Sigmoid colon (tissue), 3 donors: Measurements from ENCODE around the gene CERS1.

Experiments used
- CTCF ChIP-seq, 4 experiments: fragments of 450-650 bp in 3 of 4; fragments of 200-600 bp in 1 of 4; IDR thresholded peaks; one replicate each; pipeline ENCODE4 v1.5.1; 2016 to 2019; ENCODE audit warnings: antibody characterized with exemption in 4 of 4, mild to moderate bottlenecking in 3 of 4, moderate library complexity in 2 of 4
- POLR2A ChIP-seq, 2 donors: fragments of 450-650 bp; IDR thresholded peaks; one replicate each; pipeline ENCODE4 v1.6.1; 2016; ENCODE audit warnings: antibody characterized with exemption in 2 of 2, mild to moderate bottlenecking in 2 of 2, moderate library complexity in 2 of 2

DNA sequence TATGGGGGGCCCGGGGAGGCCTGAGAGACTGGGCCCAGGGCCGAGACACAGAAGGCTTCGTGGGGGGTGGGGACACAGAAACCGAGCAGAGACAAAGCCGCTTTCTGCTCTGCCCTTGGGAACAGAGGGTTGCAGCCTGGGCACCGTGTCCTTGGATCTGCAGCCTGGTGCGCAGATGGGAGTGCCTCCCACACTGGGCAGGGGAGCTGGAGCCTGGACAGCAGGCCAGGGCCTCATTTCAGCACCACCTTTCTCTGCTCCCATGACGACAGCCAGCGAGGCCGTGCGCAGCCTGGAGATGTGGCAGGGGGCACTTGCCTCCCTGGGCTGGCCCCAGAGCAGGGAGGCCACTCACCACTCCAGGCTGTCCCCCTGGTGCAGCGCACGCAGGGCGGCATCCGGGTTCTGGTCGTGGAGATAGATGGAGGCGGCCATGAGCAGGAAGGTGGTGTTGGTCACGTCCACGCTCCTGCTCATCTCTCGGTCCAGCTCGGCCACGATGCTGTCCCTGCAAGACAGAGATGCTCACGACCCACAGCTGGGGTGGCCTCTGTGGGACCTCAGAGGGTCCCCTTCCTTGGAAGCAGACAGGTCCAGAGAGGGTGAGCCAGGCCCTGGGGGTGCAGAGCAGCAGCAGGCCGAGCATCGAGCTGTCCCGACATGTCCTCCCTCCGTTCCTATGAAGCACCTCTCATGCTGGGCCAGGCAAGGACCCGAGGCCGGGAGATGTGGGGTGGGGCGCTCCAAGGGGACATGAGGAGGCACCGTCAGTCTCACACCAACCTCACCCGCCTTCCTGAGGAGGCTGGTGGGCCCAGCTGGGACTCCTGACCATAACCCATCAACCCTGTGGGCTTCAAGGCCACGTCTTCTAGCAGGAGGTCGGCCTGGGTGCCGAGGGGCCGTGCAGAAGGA lies 10.9 kb upstream of the CERS1 start:
- no peak for TF ChIP-seq POLR2A (IDR thresholded peaks at IDR 0.05)
- no peak for TF ChIP-seq CTCF (IDR thresholded peaks at IDR 0.05)
